ENCODE measurements around the gene CAMK1D. TPM values are rescaled to one million over a fixed set of nuclear protein-coding genes. Genes with fewer than 3 reads are reported as not detected.

Gene CAMK1D
- total and polyA plus RNA-seq, 2 experiments from 2014 or later = 4.6 to 7.2 TPM

- Mint-ChIP-seq H3K27ac (no peak overlapping the region), H3K4me3 (no peak overlapping the region), H3K4me1 (peaks cover 5% of the 10 kb centered on the region; the same call in 2 of the 3 replicates), H3K36me3 (ENCODE audit: low read depth) (no peaks in the 10 kb centered on the region), H3K27me3 (ENCODE audit: insufficient read depth, low read depth, poor library complexity) (no peaks in the 10 kb centered on the region), H3K9me3 (no peaks in the 10 kb centered on the region)
- Histone ChIP-seq H3K9me2 (ENCODE audit: insufficient read depth) (no peaks in the 10 kb centered on the region), H2AFZ (no peak overlapping the region; the same call in 1 of the 2 replicates), H3K4me3 (no peak overlapping the region), H3K79me2 (replicated peaks; ENCODE audit: insufficient read depth) (no peaks in the 10 kb centered on the region), H3K4me1 (ENCODE audit: insufficient read depth) (no peaks in the 10 kb centered on the region), H3K36me3 (ENCODE audit: insufficient read depth) (no peaks in the 10 kb centered on the region), H4K20me1 (replicated peaks; ENCODE audit: insufficient read depth) (no peaks in the 10 kb centered on the region), H3F3A (replicated peaks; ENCODE audit: low read depth) (no peaks in the 10 kb centered on the region), H3K4me2 (no peak overlapping the region), H3K27ac (ENCODE audit: low read depth) (no peak overlapping the region), H3K27me3 (ENCODE audit: insufficient read depth) (no peaks in the 10 kb centered on the region)
- DNase-seq (ENCODE audit: low spot score) = no peak
- TF ChIP-seq NANOG (IDR thresholded peaks at IDR 0.05; ENCODE audit: borderline replicate concordance) = no peak
- TF ChIP-seq EZH2 (IDR thresholded peaks at IDR 0.05; ENCODE audit: low read depth, unreplicated experiment) = no peak
- TF ChIP-seq EZH2phosphoT487 (IDR thresholded peaks at IDR 0.05; ENCODE audit: unreplicated experiment) = no peak
- TF ChIP-seq CREB1 (CRISPR knock-in tag; IDR thresholded peaks at IDR 0.05; ENCODE audit: low read depth) = no peak
- no peak for TF ChIP-seq ZNF114 (CRISPR knock-in tag; IDR thresholded peaks at IDR 0.05)
- TF ChIP-seq STAT1 (IDR thresholded peaks at IDR 0.05; ENCODE audit: unreplicated experiment) = no peak
- no peak for TF ChIP-seq POLR2AphosphoS5 (IDR thresholded peaks at IDR 0.05; ENCODE audit: low read depth)
- no peak for TF ChIP-seq ZNF462 (CRISPR knock-in tag; IDR thresholded peaks at IDR 0.05)
- TF ChIP-seq JUNB (IDR thresholded peaks at IDR 0.05; ENCODE audit: unreplicated experiment) = no peak
- TF ChIP-seq CTCF (conservative IDR thresholded peaks at IDR 0.05; ENCODE audit: low read depth in 2 of 2) = no peak
- no peak for TF ChIP-seq ZNF331 (CRISPR knock-in tag; IDR thresholded peaks at IDR 0.05; ENCODE audit: low read depth)
- ATAC-seq = no peak
Observed at GRCh38 chr10:12341526-12341925, 7.8 kb upstream of the CAMK1D start.
